CD4-positive, alpha-beta T cell treated with Interleukin-12 subunit alpha and Interleukin-12 subunit beta, for 1 hour (primary cell): Measurements from ENCODE around the gene WSCD1.
A peak's percentile ranks its signal among the peaks of the same experiment; 100 is the strongest.

Experiments used
- DNase-seq: peaks from one replicate; pipeline ENCODE4 v3.0.0-alpha.2; 2020

Gene WSCD1

GRCh38 chr17:6069539-6070429 is at the start of gene WSCD1:
Gene WSCD1, plus strand, starts transcription at chr17:6070379. Its CDS starts 10,280 bp downstream, at chr17:6080659.
- DNase-seq: peak; percentile 15

- no peak for DNase-seq
Measured at GRCh38 chr17:6021011-6021400, 49.2 kb upstream of the WSCD1 start.

- DNase-seq: no peak
Measured at GRCh38 chr17:6021627-6022026, 48.6 kb upstream of the WSCD1 start.

- DNase-seq: no peak
Measured at GRCh38 chr17:6023036-6023831, 46.9 kb upstream of the WSCD1 start.

GRCh38 chr17:6024576-6024975 is 45.6 kb upstream of the WSCD1 start:
- no peak for DNase-seq

GRCh38 chr17:6027342-6028024 is 42.7 kb upstream of the WSCD1 start:
- no peak for DNase-seq

- no peak for DNase-seq
Measured at GRCh38 chr17:6028294-6028693, 41.9 kb upstream of the WSCD1 start.

GRCh38 chr17:6035801-6036394 is 34.3 kb upstream of the WSCD1 start:
- no peak for DNase-seq

GRCh38 chr17:6040504-6040903 is 29.7 kb upstream of the WSCD1 start:
- no peak for DNase-seq

- DNase-seq: no peak
Measured at GRCh38 chr17:6041246-6041645, 28.9 kb upstream of the WSCD1 start.

- DNase-seq: no peak
Measured at GRCh38 chr17:6043405-6043804, 26.8 kb upstream of the WSCD1 start.

GRCh38 chr17:6044261-6044660 is 25.9 kb upstream of the WSCD1 start:
- no peak for DNase-seq

- no peak for DNase-seq
Measured at GRCh38 chr17:6045621-6046357, 24.4 kb upstream of the WSCD1 start.

- DNase-seq: no peak
Measured at GRCh38 chr17:6046431-6046830, 23.7 kb upstream of the WSCD1 start.

GRCh38 chr17:6046931-6047330 is 23.2 kb upstream of the WSCD1 start:
- no peak for DNase-seq

GRCh38 chr17:6047966-6048365 is 22.2 kb upstream of the WSCD1 start:
- DNase-seq: no peak

GRCh38 chr17:6048486-6048885 is 21.7 kb upstream of the WSCD1 start:
- DNase-seq: no peak

- no peak for DNase-seq
Measured at GRCh38 chr17:6052926-6053325, 17.3 kb upstream of the WSCD1 start.

- DNase-seq: no peak
Measured at GRCh38 chr17:6054372-6054771, 15.8 kb upstream of the WSCD1 start.

GRCh38 chr17:6056104-6056503 is 14.1 kb upstream of the WSCD1 start:
- DNase-seq: no peak

- no peak for DNase-seq
Measured at GRCh38 chr17:6057562-6057961, 12.6 kb upstream of the WSCD1 start.

GRCh38 chr17:6059406-6059805 is 10.8 kb upstream of the WSCD1 start:
- no peak for DNase-seq
